Nucleus accumbens (tissue), 56 donors: ENCODE data around the gene AHSP.
"Not testable (repeated sequence)": the region's sequence is repeated elsewhere in the genome, so short reads cannot be mapped to it uniquely, and the experiment has no call there.

Source experiments
- DNase-seq, 56 donors: peaks; one replicate each; lab custom pipeline; 2025; lab: John Stamatoyannopoulos, UW

AHSP gene

DNA sequence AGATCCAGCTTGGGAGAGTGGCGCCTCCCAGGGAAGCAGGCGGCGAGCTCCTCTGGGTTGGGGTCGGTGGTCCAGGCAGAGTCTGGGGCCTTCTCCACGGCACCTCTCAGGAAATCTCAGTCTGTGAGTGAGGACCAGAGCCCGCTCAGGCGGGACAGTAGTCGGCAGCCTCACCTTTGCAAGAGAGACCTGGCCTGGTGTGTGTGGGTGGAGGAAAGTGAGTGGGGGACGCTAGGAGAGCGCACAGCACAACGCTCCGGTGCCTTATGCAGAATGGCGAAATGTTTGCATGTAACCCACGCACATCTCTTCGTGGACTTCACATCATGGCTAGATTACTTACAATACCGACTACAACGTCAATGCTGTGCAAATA is 2.2 kb downstream of the AHSP start:
- DNase-seq, result no peak

DNA sequence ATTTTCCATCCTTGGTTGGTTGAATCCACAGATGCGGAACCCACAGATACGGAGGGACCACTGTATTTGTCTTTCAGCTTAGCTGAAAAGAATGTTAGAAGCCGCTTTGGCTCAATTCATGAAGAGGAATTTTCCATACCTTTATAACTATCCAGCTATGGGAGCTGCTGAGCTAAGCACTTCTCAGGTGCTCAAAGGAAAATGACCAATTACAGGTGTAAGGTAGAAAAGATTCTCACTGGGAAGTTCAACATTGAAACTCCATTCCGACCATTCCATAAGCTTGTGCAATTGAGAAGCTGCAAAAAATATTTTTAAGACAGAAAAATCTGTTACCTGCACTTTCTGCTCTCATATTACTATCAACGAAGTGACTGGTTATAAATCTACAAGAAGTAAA is 2.7 kb downstream of the AHSP start:
- no peak for DNase-seq

DNA sequence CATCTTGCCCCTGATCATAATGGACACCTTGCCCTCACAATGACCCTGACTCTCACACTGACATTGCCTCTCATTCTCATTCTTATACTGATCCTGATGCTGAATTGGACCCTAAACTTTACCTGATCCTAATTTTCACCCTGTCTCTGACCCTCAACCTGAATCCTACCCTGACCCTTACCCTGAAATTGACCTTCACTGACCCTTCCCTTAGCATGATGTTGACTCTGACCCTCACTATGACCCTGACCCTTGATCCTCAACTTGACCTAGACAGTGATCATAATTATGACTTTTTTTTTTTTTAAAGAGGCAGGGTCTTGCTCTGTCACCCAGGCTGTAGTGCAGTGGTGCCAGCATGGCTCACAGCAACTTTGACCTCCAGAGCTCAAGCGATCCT is 3.4 kb downstream of the AHSP start:
- DNase-seq, result no peak

DNA sequence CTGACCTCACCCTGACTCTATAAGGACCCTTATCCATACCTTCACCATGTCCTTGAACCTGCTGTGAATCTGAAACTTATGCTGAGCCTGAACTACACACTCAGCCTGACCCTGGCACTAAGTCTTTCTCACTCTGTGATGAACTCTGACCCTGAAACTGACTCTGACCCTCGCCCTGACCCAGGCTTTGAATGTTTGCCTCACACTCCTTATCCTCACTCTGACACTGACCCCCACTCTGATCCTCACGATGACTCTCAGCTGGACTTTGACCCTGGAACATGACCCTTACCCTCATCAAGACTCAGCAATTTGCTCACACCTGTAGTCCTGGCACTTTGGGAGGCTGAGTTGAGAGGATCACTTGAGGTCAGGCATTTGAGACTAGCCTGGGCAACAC is 4.4 kb downstream of the AHSP start:
- no peak for DNase-seq

DNA sequence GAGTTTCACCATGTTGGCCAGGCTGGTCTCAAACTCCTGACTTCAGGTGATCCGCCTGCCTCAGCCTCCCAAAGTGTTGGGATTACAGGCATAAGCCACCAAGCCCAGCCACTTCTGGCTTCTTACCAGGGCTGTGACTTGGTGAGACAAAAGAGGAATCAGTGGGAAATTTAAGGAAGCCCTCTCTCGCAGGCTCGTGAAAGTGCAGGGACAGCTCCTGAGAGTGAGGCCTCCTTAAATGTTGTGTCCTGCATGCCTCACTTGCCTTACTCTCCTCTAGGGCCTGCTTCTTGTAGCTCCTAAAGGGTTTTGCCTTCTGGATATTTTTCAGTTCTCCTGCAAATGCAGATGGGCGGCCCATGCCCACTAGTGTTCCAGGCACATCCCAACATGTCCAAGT is 5.2 kb downstream of the AHSP start:
- DNase-seq, result no peak

DNA sequence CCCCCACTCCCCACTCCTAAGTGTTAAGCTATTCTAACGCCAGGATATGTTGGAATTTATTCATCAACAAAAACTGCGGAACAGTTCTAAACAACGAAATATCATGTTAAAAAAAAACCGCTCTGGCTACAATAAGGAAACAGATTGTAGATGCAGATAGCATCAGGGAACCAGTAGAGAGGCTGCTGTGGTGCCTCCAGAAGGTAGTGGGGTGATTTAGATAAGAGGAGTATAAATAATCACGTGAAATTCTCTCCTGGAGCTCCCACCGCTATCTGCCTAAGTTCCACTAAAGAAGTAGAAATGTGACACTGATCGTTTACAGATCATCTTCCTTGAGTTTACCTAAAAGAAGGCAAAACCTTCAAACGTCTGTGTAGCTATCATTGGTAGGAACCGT is 8.0 kb downstream of the AHSP start:
- DNase-seq, result no peak

DNA sequence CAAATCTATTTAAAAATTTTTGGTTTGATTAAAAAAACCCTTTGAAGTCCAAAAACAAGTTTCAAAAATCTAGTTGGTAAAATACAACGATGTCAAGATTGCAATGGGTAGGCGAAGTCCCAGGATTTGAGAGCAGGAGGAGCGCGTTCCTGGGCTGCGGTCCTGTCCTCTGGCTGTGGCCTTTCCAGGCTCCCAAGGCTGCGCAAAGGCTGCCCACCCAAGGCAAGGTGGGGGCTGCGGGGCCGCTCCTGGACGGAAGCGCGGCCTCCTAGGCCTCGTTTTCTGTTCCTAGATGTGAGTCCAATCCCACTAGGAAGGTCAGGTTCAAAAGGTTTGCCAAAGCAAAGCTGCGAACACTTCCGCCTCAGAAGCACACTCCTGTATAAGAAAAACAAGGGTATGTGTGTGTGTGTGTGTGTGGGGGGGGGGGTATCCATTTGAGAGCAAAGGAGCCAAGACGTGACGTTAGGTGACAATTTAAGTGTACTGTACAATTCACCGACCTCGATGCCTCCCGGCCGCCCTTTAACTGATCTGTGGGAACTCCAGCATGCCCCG is 9.2 kb downstream of the AHSP start:
- no peak for DNase-seq

DNA sequence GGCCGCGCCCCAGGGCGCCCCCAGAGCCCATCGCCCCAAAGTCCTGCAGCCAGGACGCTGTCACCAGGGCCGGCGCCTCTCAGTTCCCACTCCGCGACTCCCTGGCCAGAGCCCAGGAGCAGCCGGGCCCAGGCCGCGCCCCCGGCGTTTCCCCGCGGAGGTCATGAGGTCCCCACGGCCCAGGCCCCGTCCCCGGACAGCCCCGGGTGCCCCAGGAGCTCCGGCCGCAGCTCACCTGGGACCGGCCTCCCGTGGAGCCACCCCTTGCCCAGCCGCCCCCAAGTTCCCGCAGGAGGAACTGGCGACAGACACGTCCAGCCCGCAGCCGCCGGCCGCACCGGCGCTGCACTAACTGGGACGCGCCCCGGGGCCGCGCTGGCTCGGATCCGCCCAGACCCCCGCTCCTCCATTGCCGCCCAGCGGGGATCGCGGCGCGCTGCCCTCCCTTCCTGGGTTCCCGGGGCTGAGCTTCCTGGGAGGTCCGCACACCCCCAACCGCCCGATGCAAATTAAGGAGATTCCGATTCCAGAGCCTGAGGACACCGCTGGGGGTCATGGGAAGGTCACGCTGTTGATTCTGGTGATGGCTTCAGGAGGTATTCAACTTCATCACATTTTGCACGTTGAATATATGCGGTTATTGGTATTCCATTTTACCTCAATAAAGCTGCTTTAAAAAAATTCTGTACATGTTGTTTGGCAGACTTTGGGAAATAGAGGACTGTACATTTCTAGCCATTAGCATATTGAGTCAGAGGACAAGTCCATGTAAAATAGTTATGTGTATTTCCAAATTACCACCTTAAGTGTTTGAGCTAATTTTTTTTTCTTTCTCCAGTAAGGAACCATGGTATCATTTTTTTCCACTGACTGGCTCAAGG is 9.9 kb downstream of the AHSP start:
- DNase-seq, result no peak

DNA sequence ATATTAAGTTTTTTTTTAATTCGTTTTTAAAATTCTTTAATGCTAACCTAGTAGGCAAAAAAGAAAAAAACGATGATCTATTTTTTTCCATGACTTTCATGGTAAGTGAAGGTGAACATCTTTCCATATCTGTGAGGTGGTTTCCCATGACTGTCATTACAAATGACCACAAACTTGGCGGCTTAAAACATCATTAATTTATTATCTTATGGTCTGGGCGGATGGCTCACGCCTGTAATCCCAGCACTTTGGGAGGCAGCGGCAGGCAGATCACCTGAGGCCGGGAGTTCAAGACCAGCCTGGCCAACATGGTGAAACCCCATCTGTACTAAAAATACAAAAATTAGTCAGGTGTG is 10.5 kb downstream of the AHSP start:
- DNase-seq, result not testable (repeated sequence)

DNA sequence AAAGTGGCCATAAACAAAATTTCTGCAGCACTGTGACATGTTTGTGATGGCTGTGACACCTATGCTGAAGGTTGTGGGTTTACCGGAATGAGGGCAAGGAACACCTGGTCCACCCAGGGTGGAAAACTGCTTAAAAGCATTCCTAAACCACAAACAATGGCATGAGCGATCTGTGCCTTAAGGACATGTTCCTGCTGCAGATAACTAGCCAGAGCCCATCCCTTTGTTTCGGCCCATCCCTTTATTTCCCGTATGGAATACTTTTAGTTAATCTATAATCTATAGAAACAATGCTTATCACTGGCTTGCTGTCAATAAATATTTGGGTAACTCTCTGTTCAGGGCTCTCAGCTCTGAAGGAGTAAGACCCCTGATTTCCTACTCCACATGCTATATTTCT is 12.1 kb downstream of the AHSP start:
- DNase-seq, result not testable (repeated sequence)

DNA sequence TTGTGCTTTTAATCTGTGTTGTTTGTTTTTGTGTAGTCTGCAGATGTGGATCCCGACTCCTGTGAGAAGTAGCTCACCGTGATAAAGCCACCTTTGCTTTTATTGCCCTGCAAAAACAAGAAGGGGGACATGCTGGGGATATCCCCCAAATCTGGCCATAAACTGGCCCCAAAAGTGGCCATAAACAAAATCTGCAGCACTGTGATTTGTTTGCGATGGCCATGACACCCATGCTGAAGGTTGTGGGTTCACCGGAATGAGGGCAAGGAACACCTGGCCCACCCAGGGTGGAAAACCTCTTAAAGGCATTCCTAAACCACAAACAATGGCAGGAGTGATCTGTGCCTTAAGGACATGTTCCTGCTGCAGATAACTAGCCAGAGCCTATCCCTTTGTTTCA is 15.1 kb downstream of the AHSP start:
- no peak for DNase-seq

DNA sequence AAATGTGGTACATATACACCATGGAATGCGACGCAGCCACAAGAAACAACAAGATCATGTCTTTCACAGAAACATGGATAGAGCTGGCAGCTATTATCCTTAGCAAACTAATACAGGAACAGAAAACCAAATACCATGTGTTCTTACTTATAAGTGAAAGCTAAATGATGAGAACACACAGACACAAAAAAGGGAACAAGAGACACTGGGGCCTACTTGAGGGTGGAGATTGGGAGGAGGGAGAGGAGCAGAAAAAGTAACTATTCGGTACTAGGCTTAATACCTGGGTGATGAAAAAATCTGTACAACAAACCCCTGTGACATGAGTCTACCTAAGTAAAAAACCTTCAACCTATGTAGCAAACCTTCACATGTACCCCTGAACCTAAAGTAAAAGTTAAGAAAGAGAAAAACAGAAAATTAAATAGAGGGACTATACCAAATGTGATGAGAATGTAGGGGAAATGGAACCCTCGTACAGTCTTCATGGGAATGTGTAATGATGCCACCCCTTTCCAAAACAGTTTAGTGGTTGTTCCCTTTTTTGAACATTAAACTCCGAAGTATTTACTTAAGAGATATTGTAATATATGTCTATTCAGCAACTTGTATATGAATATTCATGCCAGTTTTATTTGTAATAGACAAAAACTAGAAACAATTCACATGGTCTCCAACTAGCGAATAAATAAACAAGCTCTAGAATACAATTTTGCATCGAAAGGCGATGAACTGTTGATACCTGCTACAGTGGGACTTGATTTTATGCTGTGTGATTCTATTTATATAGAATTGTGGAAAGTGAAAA is 33.9 kb downstream of the AHSP start:
- no peak for DNase-seq

DNA sequence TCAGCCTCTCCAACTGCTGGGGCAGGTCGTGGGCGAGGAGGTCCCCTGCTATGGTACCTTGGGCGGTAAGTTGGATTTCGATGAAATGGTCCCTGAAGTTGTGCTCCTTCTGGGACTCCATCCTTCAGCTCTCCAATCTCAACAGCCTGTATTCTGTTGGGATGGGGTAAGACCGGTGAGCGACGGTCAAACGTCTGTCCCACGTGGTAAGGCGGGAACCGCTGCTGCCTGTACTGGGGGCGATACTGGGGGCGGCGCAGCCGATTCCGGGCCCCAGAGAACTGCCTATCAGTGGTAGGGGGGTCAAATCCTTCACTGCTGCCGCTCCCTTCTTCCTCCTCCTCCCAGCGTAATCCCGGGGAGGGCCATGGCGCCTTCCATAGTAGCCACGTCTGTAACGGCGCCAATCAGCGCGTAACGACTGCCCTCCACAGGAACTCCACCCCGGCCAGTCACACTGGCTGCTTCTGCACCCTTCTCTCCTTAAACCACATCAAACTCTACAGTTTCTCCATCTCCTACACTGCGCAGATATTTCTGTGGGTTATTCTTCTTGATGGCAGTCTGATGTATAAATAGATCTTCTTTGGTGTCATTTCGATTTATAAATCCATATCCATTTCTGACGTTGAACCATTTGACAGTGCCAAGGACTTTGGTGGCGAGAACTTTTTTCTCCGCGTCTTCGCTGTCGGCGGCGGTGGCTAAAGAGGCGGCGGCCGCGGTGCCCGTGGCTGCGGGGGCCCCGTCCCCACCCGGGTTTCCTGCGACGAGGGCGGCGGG is 41.1 kb downstream of the AHSP start:
- no peak for DNase-seq

DNA sequence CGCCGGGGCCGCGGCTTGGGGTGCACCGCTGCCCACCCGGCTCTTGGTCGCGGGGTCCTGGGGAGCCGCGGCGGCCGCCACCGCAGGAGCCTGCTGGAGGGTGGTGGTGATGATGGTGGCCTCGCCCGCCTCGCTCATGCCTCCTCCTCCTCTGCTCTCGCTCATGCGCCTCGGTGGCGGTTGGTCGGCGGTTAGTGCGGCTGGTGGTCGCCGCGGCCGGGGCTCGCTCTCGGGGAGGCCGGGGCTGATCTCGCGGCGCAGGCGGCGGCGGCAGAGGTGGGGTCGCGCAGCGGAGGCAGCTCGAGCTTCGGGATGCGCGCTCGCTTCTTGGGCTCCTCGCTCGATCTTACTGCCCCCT is 41.6 kb downstream of the AHSP start:
- DNase-seq, result no peak

DNA sequence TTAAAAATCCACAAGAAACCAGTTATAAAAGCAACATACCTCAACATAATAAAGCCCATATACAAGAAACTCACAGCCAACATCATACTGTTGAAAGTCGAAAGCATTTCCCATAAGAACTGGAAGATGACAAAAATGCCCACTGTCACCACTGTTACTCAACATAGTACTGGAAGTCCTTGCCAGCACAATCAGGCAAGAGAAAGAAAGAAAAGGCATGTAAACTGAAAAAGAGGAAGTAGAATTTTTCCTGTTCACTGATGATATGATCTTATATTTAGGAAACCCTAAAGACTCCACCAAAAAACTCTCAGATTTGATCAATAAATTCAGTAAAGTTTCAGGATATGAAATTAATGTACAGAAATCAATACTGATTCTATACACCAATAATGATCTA is 45.1 kb downstream of the AHSP start:
- DNase-seq, result no peak

DNA sequence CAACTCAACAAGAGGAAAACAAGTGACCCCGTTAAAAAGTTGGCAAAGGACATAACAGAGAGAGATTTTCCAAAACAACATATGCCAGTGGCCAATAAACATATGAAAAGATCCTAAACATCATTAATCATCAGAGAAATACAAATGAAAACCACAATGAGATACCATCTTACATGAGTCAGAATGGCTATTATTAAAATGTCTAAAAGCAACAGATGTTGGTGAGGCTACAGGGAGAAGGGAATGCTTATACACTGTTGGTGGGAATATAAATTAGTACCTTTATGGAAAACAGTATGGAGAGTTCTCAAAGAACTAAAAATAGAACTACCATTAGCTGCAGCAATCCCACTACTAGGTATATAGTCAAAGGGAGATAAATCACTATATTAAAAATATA is 46.5 kb downstream of the AHSP start:
- not testable (repeated sequence) for DNase-seq

DNA sequence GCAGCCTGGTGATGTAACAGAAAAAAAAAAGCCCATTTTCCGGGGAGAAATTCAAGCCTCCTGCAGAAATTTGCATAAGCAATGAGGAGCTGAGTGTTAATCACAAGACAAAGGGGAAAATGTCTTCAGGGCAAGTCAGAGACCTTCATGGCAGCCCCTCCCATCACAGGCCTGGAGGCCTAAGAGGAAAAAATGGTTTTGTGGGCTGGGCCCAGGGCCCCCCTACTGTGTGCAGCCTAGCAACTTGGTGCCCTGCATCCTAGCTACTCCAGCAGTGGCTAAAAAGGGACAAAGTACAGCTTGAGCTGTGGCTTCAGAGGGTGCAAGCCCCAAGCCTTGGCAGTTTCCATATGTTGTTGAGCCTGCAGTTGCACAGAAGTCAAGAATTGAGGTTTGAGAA is 49.7 kb downstream of the AHSP start:
- no peak for DNase-seq
